AG20443 (cell line): ENCODE data around the gene NR3C1.
"Not testable (repeated sequence)": the region's sequence is repeated elsewhere in the genome, so short reads cannot be mapped to it uniquely, and the experiment has no call there.

ENCODE experiments used
- DNase-seq: peaks from one replicate; pipeline ENCODE4 v3.0.0; 2012; ENCODE audit warnings: low spot score, mixed read lengths

The NR3C1 gene

DNA sequence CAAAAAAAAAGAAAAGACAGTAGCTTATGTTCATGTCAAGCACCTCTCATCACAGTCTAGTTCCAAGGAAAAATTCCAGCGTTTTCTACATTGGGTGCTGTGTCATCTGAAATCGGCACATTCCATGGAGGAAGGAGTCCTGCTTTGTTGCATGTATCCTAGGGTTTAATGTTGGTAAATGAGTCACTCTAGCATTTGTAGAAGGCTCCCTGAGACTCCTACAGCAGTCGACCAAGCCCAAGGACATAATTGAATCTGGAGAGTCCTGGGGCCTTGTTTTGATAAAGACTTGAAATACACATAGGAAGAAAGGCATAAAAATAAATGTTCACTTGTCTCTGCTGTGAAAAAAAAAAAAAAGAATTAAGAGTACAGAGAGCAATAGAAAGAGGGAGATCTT is 69.1 kb downstream of the NR3C1 start:
- not testable (repeated sequence) for DNase-seq

DNA sequence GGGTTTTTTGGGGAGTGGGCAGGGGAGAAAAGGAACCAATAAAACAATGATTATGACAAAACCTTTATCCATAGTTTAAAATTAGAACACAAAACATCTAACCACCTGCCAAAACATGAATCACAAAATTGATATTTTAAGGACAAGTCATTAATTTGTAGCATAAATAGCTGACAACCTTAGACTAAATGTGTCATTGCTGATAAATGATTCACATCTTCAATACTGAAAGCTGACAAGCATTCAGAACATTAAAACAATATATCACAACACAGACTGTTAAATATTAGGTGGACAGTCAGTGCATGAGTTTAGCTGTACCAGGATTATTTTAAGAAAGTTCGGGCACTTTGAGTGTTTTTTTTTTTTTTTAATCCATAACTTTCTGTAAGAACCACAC is 71.5 kb downstream of the NR3C1 start:
- no peak for DNase-seq

DNA sequence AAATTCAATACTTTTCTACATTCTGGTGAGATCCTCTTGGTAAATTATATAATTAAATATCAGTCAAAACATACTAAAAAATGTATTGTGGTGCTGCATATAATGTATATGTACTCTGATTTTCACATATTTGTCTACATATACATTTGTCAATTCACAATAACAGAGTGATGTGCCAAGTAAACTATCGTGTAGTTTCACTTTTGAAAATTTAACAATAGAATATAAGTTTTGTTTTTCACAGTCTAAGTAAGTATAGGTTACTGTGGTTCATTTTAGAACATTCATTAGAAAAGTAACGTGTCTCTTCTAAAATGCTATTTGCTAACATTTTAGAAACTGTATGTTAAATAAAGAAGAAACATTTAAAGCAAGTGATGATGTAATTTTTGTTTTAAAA is 73.6 kb downstream of the NR3C1 start:
- no peak for DNase-seq

DNA sequence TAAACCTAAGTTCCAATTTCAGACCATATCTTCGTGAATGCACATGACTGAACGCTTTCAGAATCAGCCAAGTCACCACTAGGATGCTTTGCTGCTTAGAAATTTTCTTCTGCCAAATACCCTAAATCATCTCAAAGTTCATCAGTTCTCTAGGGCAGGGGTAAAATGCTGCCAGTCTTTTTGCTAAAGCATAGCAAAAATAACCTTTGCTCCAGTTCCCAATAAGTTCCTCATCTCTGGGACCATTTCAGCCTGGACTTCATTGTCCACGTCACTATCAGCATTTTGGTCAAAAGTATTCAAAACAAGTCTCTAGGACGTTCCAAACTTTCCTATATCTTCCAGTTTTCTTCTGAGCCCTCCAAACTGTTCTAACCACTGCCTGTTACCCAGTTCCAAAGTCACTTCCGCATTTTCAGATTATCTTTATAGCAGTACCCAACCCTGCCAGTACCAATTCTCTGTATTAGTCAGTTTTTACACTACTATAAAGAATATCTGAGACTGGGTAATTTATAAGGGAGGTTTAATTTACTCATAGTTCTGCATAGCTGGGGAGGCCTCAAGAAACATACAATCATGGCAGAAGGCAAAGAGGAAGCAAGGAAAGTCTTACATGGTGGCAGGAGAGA is 74.8 kb downstream of the NR3C1 start:
- DNase-seq = no peak

DNA sequence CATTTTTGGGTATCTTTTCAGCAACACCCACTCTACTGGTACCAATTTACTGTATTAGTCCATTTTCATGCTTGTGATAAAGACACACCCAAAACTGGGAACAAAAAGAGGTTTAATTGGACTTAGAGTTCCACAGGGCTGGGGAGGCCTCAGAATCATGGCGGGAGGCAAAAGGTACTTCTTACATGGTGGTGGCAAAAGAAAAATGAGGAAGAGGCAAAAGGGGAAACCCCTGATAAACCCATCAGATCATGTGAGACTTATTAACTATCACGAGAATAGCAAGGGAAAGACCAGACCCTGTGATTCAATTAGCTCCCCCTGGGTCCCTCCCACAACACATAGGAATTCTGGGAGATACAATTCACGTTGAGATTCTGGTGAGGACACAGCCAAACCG is 78.4 kb downstream of the NR3C1 start:
- DNase-seq = not testable (repeated sequence)

DNA sequence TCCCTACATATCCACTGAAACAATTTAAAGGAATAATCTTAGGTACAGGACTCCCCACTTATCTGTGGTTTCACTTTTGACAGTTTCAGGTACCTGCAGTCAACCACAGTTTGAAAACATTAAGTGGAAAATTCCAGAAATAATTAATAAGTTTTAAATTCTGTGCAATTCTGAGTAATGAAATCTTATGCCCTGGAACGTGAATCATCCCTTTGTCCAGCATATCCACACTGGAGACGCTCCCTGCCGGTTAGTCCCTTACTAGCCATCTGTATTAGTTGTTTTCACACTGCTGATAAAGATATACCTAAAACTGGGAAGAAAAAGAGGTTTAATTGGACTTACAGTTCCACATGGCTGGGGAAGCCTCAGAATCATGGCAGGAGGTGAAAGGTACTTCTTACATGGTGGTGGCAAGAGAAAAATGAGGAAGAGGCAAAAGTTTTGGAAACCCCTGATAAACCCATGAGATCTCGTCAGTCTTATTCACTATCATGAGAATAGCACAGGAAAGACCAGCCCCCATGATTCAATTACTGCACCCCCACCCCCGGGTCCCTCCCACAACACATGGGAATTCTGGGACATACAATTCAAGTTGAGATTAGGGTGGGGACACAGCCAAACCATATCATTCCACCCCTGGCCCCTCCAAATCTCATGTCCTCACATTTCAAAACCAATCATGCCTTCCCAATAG is 80.4 kb downstream of the NR3C1 start:
- peak; percentile 14 for DNase-seq

DNA sequence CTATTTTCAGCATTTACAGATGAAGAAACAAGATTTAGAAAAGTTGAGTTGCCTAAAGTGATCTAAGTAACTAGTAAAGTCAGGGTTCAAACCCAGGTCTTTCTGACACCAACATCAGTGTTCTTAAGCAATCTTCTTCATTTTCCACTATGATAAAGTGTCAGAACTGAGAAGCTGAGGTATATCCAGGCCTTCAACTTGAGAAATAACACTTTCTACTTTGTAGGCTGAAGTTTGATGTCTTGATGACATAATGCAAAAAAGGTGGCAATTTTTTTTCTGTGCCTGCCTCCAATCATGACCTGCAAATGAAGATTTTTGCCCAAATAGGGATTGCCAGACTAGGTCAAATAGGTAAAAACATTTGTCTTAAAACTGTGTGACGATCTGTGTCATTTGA is 81.3 kb downstream of the NR3C1 start:
- DNase-seq = no peak

DNA sequence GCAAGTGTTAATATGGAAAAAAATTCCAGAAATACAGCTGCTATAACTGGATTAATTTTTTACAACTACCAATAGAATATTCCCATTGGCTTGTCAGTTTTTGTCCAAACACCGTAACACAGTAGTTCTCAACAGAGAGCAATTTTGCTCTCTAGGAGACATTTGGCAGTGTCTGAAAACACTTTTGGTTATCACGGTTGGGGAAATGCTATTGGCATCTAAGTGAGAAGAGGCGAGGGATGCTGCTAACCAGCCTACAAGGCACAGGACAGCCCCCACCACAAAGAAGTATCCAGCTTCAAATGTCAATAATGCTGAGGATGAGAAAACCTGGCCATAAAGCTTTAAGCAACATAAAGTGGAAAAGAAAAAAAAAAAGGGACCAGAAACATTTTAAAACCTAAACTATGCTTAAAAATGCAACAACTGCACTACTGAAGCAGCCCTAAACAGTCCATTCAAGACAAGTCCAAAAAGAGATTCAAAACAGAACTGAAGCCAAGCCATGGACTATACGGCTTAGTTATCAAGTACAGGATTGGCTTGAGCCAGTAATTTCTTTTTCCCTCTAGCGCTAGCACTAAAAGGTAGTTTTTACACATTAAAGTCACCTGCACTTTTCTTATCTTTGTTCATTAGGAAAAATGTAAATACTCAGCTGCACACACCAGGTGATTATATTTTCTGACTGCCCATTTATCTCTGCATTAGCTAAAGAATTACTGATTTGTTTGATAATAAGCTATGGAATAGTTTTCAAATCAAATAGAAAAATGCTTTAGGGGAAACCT is 83.9 kb downstream of the NR3C1 start:
- DNase-seq = no peak

DNA sequence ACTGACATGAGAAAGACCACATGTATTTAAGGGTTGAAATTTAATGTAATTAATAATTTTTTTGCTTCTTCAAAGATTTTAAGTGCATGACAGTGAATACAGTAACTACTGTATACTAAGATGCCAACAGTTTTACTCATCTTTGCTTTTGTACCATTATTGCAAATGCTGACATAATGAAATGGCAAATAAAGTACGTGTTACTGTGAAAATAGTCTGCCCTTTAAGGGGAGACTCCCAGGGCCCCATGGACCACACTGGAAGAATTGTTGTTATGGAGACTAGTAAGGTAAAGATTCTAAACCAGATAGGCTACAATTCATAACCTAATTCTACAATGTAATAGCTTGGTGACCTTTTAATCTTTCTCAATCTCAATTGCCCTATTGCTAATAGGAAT is 84.7 kb downstream of the NR3C1 start:
- no peak for DNase-seq

DNA sequence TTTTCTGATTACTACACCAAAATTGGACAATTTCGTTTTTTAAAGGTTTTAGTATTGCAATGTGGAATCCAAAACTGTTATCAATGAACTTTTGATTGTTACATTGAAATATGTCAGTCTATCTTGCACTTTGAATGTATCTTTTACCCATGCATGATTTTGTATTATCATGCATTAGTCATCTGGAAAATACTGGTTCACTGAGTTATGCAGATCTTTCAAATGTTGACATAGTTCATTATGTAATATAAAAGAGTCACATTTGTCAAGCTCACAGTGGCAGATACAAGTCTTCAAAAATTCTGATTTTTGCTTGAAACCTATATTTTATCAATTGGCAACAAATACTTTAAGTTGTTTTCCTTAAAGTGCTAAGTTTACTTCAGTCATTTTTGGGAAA is 85.2 kb downstream of the NR3C1 start:
- no peak for DNase-seq

DNA sequence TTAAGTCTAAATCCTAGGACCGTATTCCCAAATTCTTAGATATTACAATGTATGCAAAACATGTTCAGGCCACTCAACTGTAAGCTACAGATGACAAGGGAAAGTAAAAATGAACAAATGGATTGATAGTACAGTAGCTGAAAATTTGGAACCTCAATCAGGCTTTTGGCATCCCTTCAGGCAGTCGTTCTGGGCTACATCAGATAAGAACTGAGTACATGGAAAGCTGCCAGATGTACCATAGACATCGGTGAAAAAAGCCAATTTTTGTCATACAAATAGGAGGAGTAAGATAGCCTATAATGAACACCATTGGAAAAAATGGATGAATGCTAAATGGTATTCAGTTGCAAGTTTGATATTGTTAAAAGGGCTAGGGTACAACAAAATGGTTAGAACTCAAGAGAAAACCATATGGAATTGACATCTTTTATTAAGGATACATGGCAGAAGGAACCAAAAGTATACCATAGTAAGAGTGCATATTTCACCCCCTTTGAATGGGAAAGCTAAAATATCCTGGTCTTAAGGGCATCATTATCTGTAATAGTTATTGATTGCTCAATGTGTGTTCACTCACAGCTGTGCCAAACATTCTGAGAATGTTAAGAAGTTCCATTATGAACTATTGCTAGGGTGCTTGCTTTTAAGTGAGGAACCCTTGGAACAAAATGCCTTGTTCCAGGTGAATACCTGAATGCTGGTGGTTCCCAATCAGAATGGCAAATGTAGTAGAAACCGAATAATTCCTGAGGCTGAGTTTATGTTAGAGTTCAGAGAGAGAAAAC is 86.4 kb downstream of the NR3C1 start:
- no peak for DNase-seq

DNA sequence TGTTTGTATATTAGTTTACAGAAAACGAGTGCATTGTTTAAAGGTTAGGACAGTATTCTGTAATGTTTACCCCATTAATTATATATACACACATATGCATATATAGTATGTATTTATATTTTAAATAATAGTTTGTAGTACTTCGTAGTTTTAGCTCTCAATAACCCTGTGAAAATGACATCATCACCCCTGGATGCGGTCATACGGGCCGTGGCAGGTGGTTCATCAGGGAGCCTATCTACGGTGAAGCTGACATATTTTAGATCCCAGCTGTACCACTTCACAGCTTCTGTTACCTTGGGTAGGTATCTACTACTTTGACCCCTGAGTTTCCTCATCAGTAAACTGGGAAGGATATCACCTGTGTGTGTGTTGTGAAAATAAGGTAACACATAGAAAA is 87.1 kb downstream of the NR3C1 start:
- no peak for DNase-seq

DNA sequence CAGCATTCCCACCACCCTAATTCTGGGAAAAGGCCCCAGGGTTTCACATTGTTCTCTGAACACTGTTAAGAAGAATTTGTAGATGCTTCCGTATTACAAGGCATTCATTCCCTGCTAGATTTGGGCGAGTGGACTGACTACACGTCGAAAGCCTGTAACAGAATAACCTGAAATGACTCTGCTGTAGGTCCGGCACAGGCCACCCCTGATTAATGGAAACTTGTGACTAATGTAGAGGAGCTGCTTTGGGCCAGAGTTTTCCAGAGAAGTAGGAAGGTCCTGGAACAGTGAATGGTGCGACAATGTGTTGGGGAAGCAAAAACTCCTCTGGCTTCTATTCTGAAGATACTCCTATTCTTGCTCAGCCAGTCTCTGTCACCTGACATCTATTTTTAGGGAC is 87.6 kb downstream of the NR3C1 start:
- no peak for DNase-seq

DNA sequence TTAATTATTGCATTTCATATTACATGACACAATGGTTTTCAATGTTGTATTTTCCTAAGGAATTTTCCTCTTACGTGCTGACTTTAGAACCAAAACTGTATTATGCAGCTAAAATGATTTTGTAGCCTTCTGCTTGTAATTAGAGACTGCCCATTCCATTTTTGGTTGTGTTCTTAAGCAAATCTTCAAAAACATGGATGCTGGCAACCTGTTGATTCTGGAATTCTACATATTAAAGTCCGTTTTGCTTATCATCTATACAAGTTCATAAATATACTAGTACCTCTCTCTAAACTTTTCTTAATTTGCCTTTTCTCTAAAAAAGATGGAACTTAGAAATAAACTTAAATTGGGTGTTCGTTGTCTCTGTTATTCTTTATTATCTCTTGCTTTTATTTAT is 88.3 kb downstream of the NR3C1 start:
- no peak for DNase-seq

DNA sequence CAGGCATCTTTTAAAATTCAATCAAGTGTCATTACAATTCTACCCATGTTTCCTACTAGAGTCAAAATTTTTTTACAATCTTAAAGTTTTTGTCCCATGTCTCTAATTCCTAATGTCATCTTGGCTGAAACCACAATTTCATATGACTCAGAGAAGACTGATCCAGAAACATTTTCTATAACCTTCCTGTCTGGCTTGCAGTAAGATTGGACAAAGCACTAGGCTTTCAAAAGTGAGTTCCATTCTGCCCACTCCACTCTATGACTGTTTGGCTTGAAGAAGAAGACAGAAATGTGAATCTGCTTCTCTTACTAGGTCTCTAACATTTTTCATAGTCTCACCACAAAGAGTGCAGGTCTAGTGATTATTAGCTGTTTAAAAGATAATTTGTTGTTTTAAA is 88.8 kb downstream of the NR3C1 start:
- peak; percentile 61 for DNase-seq

DNA sequence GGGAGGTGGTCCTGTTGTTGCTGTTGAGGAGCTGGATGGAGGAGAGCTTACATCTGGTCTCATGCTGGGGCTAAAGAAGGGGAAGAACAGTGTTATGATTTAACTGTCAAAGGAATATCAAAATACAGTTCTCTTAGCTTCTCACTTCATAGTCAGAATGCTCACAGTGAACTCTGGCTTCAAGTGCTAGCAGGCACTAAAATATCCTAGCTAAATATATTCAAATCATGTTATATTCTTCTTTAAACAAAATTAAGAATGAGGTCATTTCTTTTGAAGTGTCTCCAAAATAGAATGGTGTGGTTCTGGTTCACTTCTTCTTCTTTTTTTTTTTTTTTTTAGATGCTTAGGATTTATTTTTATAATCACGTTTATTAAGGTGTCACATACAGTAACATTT is 89.4 kb downstream of the NR3C1 start:
- no peak for DNase-seq

DNA sequence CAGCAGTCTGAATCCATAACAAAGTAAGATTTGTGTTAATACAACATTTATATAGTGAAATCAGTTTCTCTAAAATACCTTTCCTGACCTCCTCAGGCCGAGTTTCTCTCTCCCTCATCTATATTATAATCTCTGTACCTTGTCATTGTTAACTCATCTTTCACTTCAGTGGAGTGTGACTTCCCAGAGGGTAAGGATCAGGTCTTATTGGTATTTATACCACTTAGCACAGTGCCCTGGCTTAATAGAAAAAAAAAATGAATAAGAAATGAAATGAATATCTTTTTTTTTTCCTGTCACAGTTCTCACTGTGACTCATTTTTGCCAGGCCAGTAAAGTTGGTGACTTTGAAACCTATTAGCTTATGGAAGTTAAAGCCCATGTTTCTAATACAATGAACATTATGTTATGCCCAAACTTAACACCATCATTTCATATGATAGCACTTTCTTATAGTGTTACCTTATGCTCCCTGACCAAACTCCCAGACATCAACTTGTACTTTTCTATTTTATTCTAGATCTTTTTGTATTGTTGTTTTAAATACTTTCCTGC is 90.1 kb downstream of the NR3C1 start:
- DNase-seq = no peak

DNA sequence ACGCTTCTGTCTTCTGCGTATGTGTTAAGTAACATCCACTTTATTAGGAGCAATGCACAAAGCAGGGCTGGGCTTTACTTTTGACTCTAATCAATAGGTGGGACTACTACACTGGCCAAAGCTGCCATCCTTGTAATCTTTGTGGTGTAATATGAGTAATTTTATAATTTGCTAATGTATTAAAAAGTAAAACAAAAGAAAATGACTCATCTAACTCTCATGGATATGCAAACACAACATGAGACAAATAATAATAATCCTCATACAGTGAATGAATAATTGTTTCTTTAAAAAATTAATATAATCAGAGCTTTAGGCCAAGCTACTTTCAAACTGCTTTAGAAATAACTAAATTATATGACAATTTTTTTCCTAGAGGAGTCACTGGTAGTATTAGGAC is 90.7 kb downstream of the NR3C1 start:
- DNase-seq = no peak

DNA sequence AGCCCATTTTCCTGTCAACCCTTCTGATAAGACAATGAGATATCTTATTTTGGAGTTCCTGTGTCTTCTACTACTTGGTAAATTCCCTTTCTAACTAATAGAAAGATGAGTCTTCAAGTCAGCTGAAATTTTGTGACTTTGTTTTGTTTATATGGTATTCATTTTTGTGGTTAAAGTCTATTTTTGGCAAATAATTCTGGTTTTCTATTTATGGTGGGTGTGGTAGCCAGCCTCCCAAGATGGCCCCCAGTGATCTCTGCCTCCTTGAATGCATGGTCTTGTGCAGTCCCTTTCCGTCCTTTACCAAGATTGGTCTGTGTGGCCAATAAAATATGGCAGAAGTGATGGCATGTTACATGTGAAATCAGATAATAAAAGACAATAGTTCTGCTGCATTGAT is 91.5 kb downstream of the NR3C1 start:
- peak; percentile 14 for DNase-seq

DNA sequence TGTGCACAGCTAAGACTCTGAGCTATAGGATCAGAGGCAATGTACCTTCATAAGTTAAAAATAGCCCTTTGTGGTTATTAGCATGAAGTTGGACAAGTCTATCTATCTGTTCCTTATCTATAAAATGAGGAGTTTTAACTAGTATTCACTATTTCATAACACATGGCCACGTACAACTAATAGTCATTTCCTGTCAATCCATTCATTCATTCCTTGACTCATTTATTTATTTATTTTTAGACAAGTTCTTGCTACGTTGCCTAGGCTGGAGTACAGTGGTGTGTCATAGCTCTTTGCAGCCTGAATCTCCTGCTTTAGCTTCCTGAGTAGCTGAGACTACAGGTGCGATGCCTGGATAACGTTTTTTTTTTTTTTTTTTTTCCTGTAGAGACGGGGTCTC is 92.1 kb downstream of the NR3C1 start:
- no peak for DNase-seq

DNA sequence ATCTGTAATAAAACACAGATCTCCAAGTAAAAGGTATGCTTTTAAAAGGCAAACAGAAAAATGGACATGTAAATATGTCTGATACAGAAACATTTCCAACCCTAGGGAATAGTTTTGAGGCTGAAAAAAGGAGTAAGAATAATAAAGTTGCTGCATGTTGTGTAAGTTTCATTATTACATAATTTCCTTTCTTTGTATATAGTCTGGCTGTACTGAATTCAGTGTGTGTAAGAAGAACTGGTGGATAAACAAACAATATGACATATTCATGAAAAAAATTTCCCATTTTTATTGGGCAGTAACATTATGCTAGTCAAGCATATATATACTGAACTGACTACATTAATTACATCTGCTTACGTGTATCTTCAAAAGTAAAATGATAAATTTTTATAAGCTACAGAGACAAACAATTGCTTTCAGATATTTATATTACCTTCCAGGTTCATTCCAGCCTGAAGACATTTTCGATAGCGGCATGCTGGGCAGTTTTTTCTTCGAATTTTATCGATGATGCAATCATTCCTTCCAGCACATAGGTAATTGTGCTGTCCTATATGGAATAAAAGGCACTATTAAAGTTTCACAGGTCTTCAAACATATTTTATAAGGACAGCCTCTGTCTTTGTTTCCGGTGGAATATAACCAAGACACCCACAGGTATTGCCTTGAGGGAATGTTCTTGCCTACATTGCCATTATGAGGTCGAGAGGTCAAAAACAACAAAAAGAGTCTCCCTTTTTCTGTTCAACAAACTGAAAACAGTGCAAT is 93.6 kb downstream of the NR3C1 start:
- no peak for DNase-seq
